A549 treated with GW870086 at 1 μM for 4 hours (cell line): ENCODE data around the gene SDC1. TPM values are rescaled to one million over a fixed set of nuclear protein-coding genes. Genes with fewer than 3 reads are reported as not detected.

ENCODE experiments used
- total RNA-seq: library from RNA; stranded (reverse); fragments of 200-300 nt; extraction: Qiagen RNA extraction; gene quantifications from 5 replicates; pipeline ENCODE4 v1.2.3, GENCODE V29; 2022; ENCODE audit warnings: low read depth

SDC1 gene, protein sequence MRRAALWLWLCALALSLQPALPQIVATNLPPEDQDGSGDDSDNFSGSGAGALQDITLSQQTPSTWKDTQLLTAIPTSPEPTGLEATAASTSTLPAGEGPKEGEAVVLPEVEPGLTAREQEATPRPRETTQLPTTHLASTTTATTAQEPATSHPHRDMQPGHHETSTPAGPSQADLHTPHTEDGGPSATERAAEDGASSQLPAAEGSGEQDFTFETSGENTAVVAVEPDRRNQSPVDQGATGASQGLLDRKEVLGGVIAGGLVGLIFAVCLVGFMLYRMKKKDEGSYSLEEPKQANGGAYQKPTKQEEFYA
- total RNA-seq = 161 to 208 TPM (median 194 TPM) in 5 replicates

DNA sequence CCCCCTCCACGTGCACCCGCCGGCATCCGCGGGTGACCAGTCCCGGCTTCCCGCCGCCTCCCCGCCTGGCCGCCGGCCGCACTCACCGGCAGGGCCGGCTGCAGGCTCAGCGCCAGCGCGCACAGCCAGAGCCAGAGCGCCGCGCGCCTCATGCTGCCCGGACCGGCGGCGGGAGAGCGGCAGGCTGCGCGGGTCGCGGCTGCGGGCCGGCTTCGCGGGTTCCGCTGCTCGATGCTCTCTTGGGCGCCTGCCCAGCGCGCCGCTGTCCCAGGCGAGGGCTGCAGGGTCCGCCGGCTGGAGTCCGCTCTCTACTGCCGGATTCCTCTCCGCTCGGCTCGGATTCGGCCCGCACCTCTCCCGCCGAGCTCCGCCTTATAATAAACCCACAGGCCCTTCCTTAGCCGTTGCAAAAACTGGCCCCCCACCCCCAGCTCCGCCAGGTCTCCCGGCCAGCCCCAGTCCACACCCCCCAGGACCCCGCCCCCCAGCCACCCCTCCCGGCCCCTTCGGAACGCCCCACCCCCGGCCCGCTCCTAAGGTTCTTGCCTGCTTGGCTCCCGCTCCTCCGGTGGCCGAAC lies at the start of gene SDC1:
Gene SDC1 (minus strand): TSS at position 415 of the 578 bp plus-strand sequence. CDS start 263 bp downstream, at position 152.

Other genes with a start within 250 kb of the SDC1 start
- 12.1 to 18.5 TPM (median 15.9 TPM) in 5 replicates for gene WDR35, start 235.0 kb downstream of the SDC1 start, total RNA-seq
- gene MATN3, start 212.5 kb downstream of the SDC1 start, total RNA-seq = 11.4 to 19.0 TPM (median 17.5 TPM) in 5 replicates
- gene LAPTM4A, start 173.5 kb downstream of the SDC1 start, total RNA-seq = 237 to 325 TPM (median 281 TPM) in 5 replicates
- gene PUM2, start 125.7 kb upstream of the SDC1 start, total RNA-seq = 31.7 to 49.0 TPM (median 40.7 TPM) in 5 replicates
- gene RHOB, start 221.9 kb upstream of the SDC1 start, total RNA-seq = 202 to 309 TPM (median 297 TPM) in 5 replicates